ENCODE data around the gene RERE.
"Not testable (repeated sequence)": the region's sequence is repeated elsewhere in the genome, so short reads cannot be mapped to it uniquely, and the experiment has no call there.

The RERE gene

DNA sequence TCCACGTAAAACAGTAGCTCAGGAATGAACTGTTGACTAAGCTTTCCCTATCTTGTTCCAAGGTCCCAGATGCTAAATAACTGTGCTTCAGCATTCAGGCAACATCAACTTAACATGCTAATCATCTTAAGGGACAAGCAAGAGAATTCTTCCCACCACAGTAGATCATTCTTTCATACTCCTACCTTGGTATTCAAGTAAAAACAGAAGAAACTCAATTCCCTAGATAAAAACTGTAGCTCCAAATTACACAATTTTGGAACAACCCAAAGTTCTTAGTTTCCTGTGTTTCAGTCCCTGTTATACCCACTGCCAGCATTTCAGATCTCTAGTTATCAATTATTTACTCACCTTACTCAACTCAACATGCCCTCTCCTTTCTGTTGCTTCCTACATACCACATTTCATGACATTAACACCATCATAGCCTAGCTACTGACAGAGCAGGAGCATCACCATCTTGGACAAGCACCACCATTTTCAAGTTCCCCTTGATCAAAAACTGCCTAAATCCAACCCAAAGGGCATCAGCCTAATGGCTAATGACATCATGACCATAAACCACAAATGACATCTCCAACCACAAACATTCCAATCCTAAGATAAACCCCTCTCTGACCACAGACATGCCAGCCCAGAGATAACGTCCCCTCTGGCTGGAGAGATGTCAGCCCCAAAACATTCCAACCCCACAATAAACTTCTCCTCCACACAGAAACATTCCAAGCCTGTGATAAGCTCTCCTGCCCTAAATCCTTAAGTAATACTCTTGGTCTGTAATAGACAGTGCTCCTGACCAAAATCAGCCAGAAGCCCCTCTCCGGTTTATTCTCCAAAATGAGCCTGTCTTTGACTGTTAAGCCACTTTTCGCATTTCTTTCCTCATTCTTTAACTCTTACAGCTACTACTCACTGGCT, 191.2 kb downstream of the RERE start:
- no peak for DNase-seq (ENCODE audit: low spot score)
- no peak for TF ChIP-seq CTCF (IDR thresholded peaks at IDR 0.05; ENCODE audit: extremely low read depth, missing control alignments)

GRCh38 chr1:8625491-8625890, 191.9 kb downstream of the RERE start:
- no peak for TF ChIP-seq CTCF (IDR thresholded peaks at IDR 0.05; ENCODE audit: extremely low read depth, missing control alignments)
- DNase-seq (ENCODE audit: low spot score), result no peak

DNA sequence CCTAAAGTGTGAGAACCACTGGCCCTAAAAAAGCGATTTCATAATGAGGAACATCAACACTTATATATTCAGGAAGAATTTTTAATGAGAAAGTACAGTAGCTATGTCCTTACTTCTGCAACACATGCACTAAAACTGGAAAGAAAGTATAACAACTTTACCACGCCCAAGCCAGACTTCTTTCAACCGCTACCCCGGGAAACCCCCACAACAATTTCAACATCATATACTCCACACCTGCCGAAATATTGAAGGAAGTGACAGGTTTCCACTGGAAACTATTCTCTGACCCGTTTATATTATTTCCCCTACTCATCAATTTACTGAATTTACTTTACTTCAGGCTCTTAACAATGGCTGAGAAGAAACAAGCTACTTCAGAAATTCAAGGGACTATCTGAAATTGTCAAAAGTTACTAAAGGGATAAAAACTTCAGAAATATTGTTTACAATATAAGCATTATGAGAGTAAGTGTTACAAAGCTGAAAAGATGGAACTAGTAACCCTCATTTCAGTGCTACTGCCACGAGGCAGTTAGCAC, 193.7 kb downstream of the RERE start:
- DNase-seq (ENCODE audit: low spot score), result not testable (repeated sequence)

- DNase-seq (ENCODE audit: low spot score), result not testable (repeated sequence)
These were observed 195.6 kb downstream of the RERE start for GRCh38 chr1:8621785-8622348.

GRCh38 chr1:8621034-8621582, 196.3 kb downstream of the RERE start:
- not testable (repeated sequence) for DNase-seq (ENCODE audit: low spot score)

DNA sequence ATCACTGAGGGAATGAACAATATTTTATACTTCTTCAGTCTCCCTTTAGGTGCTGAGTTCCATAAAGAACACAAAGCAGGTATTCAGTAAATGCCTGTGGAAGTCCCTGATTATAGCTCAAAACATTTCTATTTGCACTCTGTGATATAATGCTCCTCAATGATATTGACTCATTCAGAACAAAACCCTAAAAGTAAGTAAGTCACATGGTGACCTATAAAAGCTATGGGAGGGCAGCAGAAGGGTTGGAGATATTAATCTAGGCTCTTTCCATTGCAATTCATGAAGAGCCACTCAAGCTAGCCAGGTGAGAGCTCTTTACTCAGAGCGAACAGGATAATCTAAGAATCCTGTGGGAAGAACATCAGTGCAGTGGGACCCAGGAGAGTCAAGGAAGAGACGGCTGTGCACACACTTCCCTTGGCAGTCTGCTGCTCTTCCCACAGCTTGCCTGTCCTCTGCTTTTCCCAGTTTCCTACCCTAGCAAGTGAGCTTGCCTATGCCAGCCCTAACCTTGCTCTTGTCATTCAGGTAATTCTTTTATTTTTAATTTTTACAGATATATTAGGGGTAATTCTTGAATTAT, 197.4 kb downstream of the RERE start:
- DNase-seq (ENCODE audit: low spot score), result not testable (repeated sequence)

- not testable (repeated sequence) for DNase-seq (ENCODE audit: low spot score)
These were observed 198.0 kb downstream of the RERE start for GRCh38 chr1:8619419-8619818.

DNA sequence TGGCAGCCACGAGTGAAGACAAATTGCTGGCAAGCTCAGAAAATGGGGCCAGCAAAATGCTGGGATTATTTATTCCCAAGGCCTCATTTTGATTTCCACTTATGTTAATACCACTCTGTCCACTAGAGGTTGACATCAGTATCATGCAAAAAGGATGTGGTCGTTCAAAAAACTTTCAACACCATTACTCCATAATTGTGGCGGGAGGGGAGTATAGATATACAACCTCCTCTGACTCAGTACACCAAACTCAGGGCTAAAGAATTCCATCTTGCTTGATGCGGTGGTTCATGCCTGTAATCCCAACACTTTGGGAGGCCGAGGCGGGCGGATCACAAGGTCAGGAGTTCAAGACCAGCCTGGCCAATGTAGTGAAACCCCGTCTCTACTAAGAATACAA, 200.6 kb downstream of the RERE start:
- not testable (repeated sequence) for DNase-seq (ENCODE audit: low spot score)

DNA sequence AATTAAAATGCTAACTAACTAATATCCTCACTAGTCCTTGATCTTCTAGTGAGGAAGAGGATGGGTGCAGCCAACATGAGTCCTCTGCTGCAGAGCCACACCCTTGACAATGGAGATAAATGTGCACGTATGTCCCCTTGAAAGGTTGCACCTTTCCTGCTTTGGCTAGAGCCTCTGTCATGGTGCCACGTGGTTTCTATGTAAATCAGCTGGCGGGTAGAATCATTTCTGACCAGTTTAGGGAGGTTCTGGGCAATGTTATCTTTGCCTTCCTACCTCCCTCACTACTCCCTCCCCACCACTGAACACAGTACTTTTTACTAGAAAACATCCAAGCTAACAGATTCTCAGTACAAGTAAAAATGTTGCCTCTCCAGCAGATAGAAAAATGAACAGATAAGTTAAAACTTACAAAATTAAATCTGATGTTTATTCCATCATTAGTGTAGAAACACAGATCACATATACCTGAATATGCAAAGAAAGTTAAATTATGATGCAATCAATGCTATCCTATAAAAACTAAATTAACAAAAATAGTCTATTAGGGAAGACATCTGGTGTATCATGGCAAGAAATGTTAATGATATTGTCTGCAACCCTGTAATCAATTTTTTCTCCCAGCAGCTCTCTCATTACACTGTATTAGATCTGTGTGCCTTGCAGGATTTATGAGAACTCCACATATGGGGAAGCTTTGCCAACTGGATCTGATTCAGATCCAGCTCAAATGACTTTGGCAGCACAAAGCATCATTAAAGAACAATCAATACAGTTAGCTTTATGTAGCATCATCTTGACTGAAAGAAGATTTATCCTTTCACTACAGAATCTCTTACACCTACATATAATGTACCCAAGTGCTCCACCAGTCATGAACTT, 205.6 kb downstream of the RERE start:
- not testable (repeated sequence) for DNase-seq (ENCODE audit: low spot score)

GRCh38 chr1:8607906-8608305, 209.5 kb downstream of the RERE start:
- DNase-seq (ENCODE audit: low spot score), result no peak
- no peak for TF ChIP-seq CTCF (IDR thresholded peaks at IDR 0.05; ENCODE audit: extremely low read depth, missing control alignments)
